Superior temporal gyrus (tissue), 1 donor: ENCODE measurements around the gene FHOD3.

ENCODE experiments used
- DNase-seq: peaks from one replicate; pipeline ENCODE4 v3.0.0-alpha.2; 2016; ENCODE audit errors: extremely low spot score

The FHOD3 gene

GRCh38 chr18:36628435-36629137 lies 331.1 kb downstream of the FHOD3 start:
- DNase-seq: no peak

- DNase-seq: no peak
These were observed 331.6 kb downstream of the FHOD3 start for GRCh38 chr18:36629138-36629530.

DNA sequence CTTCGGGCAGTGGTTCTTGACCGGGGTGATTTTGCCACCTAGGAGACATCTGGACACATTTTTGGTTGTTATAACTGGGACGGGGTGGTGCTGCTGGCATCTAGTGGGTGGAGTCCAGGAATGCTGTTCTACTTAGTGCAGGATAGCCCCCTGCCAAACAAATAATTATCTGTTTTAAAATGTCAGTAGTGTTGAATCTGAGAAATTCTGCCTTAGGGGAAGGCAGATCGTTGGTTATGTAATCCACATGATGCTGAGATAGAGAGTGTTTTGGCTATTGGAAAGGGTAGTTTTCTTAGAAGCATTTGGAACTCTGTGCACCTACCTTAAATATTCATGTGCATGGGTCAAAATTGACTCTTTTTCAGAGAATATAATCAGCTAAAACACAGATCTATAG lies 332.3 kb downstream of the FHOD3 start:
- no peak for DNase-seq

- no peak for DNase-seq
These were observed 333.4 kb downstream of the FHOD3 start for GRCh38 chr18:36630917-36631316.

- no peak for DNase-seq
These were observed 336.5 kb downstream of the FHOD3 start for GRCh38 chr18:36633961-36634412.

DNA sequence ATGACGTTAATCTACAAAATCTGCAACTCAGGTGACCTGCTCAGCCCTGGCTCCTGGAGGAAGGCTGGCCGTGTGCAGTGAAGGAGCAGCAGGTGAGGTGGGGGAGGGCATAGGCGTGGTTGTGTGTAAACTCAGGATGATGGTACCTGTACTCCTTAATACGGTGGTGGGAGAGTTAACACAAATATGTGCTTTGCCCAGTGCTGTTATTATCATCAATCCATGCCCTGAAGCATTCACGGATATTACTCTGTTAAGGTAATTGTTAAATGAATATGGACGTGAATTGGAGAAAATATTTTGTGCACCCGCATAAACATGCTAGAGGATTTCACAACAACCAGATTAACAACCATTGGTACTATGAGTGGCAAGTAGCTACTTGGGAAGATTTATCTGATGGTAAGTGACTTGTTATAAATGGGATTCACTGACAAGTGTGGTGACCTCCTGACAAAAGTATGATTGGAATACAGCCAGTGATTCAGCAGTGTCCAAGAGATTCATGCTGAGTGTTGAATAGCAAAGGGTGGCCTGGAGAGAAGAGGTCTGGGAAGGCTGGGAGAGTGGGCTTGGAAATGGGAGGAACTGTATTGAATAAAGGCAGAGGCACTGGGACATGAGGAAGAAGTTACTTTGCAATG lies 337.2 kb downstream of the FHOD3 start:
- no peak for DNase-seq

GRCh38 chr18:36635414-36636096 lies 338.0 kb downstream of the FHOD3 start:
- no peak for DNase-seq

DNA sequence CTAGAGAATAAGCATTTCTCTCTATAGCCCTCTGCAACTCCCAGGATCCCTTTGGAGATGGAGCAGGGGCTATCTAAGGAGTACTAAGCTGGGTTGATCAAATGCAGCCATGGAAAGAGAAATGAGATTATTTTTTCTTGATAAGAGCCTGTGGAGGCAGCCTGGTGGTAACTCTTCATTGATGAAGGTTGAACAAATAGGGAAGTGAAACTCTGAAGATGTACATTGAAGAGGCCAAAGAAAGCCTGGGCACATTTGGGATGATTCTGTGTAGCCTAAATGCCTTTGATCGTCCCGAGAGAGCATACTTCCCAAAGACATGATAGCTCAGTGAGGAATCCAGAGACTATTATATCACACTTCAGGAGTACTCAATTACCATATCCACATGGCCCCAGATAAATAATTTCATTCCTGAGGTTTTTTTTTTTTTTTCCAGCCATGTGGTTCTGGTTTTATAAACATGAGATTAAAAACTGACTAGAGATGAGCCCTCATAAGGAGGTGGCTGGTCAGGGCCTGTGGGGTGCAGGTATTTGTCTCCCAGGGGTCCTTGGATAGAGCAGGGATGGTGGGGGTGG lies 338.8 kb downstream of the FHOD3 start:
- DNase-seq: no peak

DNA sequence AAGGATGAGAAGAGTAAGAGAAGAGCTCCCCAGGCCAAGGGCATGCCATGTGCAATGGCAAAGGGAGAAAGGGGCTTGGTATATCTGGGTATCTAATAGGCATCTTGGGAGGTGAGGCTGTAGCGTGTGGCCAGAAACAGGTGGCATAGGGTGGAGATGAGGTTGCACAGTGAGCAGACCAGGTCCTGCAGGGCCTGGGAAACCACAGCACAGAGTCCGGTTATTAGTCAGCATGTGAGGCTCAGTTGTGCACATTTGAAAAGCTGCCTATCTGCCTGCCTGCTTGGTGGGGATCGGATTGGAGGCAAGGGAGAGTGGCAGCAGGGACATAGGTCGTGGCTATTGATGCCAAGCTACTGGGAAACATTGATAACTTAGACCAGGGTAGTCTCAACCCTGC lies 340.7 kb downstream of the FHOD3 start:
- DNase-seq: no peak

GRCh38 chr18:36640021-36640952 lies 342.8 kb downstream of the FHOD3 start:
- DNase-seq: no peak

GRCh38 chr18:36643061-36643460 lies 345.5 kb downstream of the FHOD3 start:
- DNase-seq: no peak

- no peak for DNase-seq
These were observed 351.3 kb downstream of the FHOD3 start for GRCh38 chr18:36648803-36649202.

DNA sequence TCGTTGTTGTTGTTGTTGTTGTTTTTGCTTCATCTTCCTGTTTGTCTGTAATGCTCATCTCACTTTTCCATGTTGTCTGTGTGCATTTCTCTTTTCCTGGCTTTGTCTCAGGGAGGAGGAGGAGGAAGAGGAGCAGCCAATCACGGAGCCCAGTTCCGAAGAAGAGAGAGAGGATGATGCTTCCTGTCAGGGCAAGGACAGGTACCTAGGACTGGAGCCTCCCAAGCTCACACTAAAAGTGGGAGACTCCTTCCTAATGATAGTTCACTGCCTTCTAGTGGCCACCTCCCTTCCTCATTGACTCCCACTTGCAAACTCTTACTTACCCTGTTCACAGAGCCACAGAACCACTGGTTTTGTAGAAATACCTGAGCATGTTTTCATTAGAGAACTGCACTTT lies 351.7 kb downstream of the FHOD3 start:
- DNase-seq: no peak

DNA sequence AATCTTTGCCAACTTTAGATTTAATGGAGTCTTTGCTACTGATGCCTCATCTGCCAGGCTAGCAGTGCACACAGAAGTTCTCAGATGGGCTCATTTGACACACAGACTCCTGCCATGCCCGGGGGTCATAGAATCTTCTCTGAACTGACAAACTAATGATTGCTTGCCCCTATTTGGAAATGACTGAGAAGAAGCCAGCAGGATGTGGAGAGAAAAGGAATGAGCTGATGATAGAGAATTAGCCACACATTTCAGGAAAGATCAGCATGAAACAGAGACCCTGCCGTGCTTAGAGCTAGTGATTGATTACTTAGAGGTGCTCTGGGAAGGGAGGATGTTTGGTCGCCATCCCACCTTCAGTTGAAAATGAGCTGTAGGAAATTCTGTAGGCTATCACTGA lies 352.8 kb downstream of the FHOD3 start:
- no peak for DNase-seq

- no peak for DNase-seq
These were observed 353.4 kb downstream of the FHOD3 start for GRCh38 chr18:36650906-36651305.

DNA sequence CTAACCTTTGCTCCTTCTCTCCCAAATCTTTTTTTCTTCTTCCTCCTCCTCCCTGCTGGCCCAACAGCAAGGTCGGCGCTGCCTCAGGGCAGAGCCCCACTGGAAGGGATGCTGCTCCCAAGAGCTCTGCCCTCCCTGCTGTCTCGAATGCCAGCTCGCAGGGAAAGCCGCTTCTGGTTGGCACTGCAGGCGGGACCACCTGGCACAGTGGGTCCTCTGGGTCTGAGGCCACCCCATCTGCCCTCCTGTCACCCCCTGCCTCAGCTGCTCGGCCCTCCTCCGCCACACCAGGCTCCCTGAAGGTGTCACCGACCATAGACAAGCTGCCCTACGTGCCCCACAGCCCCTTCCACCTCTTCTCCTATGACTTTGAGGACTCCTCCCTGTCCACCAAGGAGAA lies 355.0 kb downstream of the FHOD3 start:
- no peak for DNase-seq

DNA sequence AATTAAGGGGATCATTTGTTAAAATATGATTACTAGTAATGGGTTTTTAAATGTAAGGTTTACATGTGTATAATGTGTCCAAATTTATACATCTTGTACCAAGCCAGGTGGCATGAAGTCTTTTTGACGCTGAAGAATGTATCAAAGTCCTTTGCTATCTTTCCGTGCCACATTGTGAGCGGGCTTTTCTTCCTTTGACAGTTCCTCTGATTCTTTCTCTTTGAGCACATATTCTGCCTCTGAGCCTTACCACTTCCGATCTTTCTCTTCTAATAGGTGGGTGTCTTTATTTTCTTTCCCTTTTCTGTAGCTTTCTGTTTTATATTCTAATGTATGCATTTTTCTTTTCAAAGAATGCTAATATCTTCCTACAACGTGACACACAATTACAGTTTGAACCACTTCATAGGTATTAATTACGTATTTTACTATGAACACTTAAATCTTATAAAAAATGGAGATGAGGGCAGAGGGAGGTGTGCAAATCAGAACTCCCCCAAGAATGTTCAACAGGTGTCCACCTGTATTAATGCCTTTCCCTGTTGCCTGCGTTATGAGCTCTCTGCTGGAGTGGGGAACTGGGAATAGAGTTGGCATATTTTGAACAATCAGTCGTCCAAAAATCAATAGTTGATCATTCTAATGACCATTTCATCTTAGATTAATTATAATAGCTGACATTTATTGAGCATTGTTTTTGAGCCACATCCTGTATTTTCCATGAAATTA lies 355.8 kb downstream of the FHOD3 start:
- DNase-seq: no peak

DNA sequence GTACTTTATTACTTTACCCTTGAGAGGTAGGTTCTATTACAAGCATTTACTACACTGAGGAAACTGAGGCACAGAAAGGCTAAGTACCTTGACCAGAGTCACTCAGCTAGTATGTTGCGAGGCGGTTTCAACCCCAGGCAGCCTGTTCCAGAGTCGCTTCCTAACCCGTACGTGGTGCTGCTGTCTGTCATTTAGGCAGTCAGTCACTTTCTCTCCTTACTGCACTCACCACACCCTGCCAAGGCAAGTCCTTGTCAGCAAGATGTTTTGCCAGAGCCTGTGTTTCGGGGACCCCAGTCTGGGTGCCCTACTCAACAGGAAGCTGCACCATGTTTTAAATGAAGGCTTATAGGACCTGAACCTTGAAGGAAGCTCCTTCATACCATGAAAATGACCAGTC lies 356.4 kb downstream of the FHOD3 start:
- no peak for DNase-seq

- no peak for DNase-seq
These were observed 357.6 kb downstream of the FHOD3 start for GRCh38 chr18:36655074-36655473.

DNA sequence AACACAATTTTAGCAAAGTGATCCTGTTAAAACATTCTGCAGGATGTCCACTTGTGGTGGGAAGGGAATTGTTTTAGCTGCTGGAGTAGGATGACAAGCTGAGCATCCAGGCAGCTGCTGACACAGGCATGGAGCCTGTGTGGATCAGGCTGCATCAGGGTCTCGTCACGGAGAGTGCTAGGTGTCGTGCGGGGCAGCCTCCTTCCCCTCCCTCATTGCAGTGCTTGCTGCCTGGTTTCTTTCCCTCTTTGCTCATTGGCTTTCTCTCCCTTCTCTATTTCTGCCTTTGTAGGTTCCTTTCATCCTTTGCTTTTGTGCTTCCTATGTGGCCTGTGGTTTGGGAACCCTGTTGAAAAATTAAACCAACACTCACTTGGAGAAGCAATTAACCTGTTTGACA lies 358.4 kb downstream of the FHOD3 start:
- no peak for DNase-seq

DNA sequence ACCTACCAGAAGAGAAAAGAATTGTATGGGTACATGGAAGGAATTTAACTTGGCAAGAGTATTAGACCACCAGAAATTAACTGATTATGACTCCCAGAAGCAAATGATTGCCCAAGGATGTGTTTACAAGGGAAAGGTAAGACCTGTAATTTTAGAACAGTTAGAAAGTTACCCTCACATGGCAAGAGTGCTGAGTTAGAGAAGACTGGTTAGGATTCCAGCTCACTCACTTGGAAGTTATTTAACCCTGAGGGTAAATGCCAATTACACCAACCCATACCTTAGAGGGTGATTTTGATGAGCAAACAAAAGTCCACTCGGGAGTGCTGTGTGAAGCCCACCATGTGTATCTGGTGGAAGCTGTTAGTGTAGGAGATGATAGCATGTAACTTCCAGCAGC lies 361.1 kb downstream of the FHOD3 start:
- DNase-seq: no peak
